Stimulated activated CD4-positive, alpha-beta T cell treated with anti-CD3 and anti-CD28 coated beads, TNF-alpha, amount 100 ng/mL, for 48 hours (primary cell): ENCODE data around the gene PLA2G4E.

Source experiments
- DNase-seq, 3 donors: peaks; one replicate each; pipeline ENCODE4 v3.0.0-alpha.2; 2020; ENCODE audit warnings: low read depth in 3 of 3

Gene PLA2G4E

DNA sequence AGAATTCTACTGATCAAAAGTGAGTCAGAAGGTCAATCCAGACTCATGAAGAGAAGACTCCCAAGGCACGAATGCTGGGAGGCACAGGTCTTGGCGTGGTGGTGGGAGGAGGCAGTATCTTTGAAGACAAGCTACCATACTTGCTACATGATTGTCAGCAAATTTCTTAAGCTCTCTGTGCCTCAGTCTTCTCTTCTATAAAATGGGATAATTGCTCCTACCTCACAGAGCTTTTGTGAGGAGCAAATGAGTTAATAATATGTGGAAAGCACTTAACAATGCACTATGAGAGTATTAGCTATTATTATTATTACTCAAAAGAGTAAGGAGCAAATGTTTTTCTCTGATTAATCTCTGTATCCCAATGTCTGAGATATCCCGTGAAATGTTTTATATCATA lies 84.7 kb downstream of the PLA2G4E start:
- DNase-seq = no peak

DNA sequence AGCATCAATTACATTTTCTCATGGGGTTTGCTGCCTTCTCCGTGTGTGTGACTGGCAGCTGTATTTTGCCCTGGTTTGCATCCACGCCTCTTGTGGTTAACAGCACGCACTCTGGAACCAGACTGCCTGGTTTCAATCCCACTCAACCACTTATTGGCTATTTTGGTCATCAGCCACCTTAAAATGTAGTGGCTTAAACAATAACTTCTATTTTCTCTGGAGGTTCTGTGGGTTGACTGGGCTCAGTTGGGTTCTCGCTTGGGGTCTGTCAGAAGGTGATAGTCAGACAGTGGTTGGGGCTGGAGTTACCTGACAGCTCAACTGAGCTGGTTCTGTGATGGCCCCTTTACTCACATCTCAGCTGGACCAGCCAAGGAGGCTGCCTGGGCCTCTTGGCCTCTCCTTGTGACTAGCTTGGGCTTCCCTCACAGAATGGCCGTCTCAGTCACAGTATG lies 85.2 kb downstream of the PLA2G4E start:
- peak in 1 of 3 donors; percentile 28 for DNase-seq

DNA sequence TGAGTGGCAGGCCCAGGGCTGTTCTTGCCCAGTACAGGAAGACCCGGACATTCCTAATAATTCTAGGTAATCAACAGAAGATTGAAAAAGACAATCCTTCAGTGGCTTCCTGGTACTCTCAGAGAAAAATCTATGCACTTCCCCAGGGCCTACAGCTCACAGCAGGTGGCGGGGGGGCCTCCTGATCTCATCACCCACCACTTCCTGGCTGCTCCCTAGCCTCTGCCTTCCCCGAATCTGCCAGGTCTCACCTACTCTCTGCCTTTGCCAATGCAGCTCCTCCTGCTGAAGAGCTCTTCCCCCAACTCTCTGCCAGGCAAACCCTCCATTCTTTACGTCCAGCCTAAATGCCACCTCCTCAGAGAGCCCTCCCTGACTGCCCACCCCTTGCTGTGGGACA lies 86.0 kb downstream of the PLA2G4E start:
- DNase-seq = peak; percentile 42 to 61 (median 52)

DNA sequence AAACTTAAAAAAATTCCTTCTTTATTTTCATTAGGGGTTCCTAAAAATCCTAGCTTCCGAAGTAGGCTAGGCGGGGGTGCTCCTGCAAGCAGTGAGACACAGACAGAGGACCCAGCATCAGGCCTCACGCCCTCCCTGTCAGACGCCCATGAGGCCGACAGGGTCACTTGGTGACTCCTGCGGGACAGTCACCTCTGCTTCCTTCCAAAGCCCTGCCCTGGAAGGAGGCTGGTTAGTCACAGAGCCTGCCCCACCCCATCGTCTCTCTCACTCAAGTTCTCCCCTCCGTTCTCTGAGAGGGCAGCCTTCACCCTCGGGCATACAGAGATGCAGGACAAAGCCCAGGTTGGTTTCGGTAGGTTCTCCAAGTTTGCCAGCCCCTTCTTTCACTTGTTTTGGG lies 87.1 kb downstream of the PLA2G4E start:
- DNase-seq = no peak

DNA sequence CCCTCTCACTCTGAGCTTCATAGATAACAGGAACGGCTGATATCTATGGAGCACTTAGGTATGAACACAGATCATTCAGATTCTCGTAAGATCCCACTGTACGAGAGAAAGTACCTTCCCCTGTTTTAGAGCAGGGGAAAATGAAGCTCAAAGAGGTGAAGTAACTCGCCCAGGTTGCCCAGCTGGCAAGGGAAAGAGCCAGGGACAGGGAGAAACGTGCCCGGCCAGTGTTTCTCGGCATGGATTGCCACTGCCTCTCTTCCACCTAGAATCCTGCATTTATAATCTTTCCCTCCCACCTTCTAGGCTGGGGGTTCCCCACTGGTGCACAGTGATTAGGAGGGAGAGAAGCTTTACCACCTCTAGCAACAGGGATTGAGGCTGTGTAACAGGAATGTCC lies 87.5 kb downstream of the PLA2G4E start:
- no peak for DNase-seq

DNA sequence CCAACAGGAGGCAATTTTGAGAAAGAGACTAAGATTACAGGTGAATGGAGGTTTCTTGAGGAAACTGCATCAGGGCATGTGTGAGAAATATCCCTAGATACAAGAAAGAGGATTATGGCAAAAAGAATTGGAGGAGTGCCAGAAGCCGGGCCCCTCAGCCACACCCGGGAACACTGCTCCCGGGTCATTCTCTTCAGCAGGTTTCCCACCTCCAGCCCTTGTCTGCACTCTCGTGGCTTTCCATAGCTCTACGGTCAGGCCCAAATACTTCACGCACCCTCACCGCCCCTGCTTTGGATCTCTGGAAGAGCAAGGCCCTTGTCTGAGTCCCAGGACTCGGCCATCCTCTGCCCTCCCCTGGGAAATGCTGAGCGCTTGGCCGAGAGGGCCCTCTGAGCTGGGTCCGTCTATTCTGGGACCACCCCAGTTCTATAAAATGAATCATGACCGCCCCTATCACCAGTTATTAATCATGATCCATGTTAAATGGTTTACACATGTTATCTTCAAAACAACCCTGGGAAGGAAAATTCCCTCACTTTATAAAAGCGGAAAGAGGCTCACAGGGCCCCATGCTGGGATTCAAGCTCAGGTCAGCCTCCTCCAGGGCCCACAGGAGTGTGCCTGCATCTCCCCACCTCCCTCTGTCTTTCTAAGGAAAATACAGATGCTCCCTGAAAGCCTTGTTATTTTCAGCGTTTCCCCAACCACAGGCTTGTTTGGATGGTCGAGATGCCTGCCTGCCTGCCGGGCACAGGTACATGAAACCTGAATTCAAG lies 88.1 kb downstream of the PLA2G4E start:
- DNase-seq = no peak

DNA sequence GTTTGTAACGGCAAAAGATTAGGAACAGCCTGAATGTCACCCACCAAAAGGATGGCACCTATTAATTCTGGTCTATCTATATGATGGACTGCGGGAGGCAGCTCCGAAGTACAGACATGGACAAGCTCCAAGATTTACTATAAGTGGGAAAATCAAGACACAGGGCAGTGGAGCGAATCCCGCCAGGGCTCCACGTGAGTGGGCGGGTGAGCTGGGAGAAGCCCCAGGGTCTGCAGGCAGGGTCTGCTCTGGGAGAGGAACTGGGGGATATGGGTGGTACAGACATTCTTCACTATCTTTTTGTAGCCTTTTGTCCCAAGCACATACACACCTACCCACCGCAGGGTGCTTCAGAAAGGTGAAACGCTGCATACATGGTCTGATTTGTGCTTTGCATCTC lies 88.7 kb downstream of the PLA2G4E start:
- DNase-seq = no peak
